HG02840 (cell line): ENCODE data around the gene GFAP.

Source experiments
- ATAC-seq: cut with Tn5 transposase; IDR thresholded peaks from one replicate; pipeline ENCODE4 v1.9.1; 2021; ENCODE audit warnings: mild to moderate bottlenecking, moderate library complexity, moderate number of reproducible peaks; ENCODE audit not compliant: unreplicated experiment, low FRiP score

Gene GFAP

DNA sequence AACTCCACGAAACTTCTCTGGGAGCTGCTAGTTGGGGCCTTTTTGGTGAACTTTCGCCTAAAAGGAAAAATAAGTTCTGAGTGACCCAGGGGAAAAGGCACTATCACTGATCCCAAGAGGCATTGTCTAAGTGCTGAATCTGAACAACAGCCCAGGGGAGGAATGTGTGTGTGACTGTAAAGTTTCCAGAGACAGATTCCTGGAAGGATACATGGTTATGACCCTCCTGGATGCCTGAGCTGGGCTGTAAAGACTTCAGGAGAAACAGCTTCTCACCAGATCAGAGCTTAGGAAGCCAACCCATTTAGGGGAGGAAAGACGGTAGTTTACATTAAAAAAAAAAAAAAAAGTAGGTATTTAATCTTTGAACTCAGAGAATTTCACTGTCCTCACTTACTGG is 47.5 kb downstream of the GFAP start:
- no peak for ATAC-seq

DNA sequence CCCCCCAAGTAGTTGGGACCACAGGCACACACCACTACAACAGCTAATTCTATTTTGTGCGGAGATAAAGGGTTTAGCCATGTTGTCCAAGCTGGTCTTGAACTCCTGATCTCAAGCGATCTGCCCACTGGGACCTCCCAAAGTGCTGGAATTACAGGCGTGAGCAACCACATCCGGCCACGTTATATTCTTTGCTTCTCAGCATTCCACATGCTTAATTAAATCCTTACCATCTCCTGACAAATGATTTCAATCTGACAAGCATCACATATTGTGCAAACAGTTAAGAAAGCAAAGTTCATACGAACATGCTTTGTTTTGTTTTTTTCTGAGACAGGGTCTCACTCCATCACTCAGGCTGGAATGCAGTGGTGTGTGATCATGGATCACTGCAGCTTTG is 49.4 kb downstream of the GFAP start:
- no peak for ATAC-seq

DNA sequence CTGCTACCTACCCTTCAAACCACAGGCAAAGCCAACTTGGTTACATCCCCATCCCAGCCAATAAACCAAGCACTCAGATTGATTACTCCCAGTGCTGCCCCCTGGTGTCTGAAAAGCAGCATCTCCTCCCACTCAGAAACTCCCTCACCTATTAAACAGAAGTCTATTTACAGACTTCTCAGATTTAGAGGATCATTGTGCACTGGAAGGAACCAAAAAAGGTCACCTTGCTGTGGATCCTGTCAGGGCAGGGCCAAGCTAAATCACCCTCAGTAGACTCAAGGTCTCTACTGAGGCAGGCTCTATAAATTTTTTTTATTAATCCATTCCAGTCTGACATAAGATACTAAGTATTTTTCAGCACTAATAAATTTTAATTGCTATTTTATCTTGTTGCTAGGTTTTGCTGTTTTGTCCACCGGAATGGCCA is 50.1 kb downstream of the GFAP start:
- ATAC-seq = no peak

DNA sequence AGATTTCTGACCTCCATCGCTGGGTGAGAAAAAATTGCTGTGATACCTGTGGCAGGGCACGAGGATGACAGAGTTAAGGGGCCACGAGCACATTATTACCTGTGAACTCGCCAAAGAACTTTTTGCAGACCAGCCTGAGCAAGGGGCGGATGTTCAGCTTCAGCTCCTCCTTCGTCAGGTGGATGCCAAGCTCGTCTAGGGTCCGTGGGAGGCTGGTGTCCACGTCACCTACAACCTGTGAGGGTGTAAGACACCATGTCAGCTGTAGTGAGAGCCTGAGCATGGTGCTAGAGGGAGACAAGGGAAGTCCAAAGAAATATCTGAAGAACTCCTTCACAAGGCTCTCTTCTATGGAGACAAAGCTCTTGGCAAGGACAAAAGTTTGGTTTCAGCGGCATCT is 50.5 kb downstream of the GFAP start:
- ATAC-seq = no peak

DNA sequence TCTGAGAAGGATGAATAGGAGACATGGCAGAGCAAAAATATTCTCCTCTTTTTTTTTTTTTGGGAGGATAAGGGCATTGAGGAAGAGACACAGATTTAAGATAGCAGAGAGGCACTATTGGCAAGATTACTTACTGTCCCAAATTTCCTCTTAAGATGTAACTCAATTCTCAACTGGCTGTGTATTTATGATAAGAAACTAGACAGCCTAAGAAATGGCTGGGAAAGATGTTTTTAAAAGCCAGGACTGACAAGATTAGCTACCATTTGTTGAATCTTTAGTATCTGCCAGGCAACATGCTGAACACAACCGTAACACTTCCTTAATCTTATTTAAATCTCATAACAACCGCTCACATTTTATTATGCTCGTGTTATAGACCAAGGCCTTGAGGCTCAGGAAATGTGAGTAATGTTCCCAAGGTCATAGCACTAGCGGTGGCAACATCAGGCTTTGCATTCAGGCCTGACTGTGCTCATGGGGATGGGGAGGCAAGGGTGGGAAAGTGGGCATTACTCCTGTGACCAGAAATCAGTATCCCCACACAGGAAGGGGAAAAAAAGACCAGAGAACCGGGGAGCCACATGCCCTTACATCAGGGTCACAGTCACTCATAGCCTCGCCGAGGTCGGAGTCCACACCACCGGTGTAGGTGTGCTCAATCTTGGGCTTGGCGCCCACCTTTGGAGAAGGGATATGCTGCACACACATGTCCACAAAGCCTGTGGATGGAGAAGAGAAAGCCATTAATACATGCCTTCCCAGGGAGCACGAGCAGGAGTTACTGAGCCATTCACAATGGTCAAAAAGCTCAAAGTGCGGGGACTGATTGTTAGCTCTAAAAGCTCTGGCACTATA is 52.0 kb downstream of the GFAP start:
- ATAC-seq = no peak

DNA sequence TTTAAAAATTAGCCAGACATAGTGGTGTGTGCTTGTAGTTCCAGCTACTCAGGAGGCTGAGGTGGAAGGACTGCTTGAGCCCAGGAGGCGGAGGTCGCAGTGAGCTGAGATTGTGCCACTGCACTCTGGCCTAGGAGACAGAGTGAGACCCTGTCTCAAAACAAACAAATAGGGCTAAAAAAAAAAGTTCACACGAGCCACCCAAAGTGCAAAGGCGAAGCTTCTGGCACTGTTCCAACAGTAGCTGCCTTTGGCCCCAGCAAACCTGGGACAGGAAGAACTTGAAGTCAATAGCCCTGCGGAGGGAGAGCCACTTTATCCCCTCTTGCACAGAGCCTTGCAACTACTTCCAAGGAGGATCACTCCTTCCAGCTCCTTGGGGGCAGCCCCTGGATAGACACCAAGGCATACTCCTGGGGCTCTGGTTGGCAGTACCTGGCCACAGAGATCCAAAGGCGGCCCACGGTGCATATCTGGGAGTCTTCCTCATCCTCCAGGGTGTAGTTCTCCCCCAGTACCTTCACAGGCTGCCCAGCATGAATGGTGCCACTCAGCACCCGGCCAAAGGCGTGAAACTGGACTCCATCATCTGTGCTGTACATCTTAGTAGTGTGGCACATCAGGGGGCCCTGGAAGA is 52.9 kb downstream of the GFAP start:
- ATAC-seq = no peak

DNA sequence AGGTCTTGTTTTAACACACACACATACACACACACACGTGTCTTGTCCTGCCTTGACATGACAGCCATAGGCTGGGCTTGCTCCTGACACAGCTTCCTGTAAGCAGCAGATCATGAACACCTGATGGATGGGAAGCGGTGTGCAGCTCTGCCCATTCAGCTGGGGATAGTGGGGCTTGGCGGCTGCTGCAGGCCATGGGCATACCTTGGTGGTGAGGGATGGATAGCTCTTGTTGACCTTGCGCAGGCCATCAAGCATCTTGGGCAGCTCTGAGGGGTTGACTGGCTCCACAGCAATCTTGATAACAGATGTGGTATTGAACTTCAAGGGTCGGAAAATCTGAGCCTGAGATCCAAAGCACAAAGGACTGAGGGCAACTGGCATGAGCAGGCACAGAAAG is 55.6 kb downstream of the GFAP start:
- no peak for ATAC-seq

DNA sequence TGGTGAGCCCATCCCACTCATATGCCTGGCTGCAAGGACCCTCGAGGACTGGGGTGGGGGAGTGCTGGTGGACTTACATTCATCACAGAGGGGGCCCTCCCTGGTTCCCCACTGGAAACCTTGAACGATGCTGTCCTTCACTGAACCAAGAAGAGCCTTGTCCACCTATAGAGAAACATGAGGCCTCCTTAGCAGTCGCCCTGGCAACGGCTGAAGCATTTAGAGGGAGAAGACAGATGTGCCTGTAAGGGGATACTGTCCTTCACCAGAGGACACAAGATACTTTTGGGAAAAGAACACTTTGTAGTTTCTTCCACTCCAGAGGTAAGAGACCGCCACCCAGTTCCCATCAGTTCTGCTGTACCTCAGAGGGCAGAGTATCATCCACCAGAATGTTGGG is 61.1 kb downstream of the GFAP start:
- no peak for ATAC-seq
